ENCODE measurements around the gene MACROD2.

DNA sequence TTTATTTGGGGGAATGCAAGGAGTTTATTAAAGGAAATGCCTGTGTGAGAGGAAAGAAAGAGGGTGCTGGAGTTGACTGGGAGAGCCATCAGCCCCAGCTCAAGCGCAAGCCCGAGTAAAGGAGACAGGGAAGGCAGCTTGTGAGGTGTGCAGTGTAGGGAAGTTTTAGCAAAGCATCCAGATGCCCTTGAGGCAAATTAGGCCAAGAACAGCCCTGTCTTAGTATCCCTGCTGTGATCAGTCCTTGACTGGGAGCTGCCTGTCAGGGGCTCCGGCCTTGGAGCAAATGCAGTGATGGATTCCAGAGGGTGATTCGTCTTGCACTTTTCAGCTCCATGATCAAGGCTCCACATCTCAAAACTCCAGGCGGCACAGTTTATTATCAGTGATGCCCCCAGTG, 2016.2 kb downstream of the MACROD2 start:
- TF ChIP-seq POLR2AphosphoS5 (IDR thresholded peaks at IDR 0.05; ENCODE audit: low read depth, low read length) (no peak), REST (IDR thresholded peaks at IDR 0.05; ENCODE audit: insufficient read depth in 1 of 2, low read depth in 2 of 2, low read length in 2 of 2) (no peak), SIN3A (IDR thresholded peaks at IDR 0.05; ENCODE audit: borderline replicate concordance, insufficient read depth, low read length) (no peak), TAF1 (IDR thresholded peaks at IDR 0.05; ENCODE audit: borderline replicate concordance, insufficient read depth, low read length) (no peak), FOXP2 (optimal IDR thresholded peaks at IDR 0.05; ENCODE audit: borderline replicate concordance, extremely low read depth, extremely low read length, insufficient read depth) (no peak)
